Gastrocnemius medialis (tissue), 4 donors: ENCODE data around the gene TUBG2.
"Not testable (repeated sequence)": the region's sequence is repeated elsewhere in the genome, so short reads cannot be mapped to it uniquely, and the experiment has no call there.

Experiments
- CTCF ChIP-seq, 5 experiments: fragments of 450-650 bp in 3 of 5; fragments of 200-600 bp in 2 of 5; sonication (generic) in 2 of 5; IDR thresholded peaks in 4 of 5; conservative IDR thresholded peaks in 1 of 5; 1 replicate in 4 of 5; 2 replicates in 1 of 5; pipeline ENCODE4 v1.5.1; 2016 to 2019; ENCODE audit warnings: antibody characterized with exemption in 5 of 5, mild to moderate bottlenecking in 3 of 5, moderate library complexity in 3 of 5
- POLR2A ChIP-seq, 2 donors: fragments of 450-650 bp; IDR thresholded peaks; one replicate each; pipeline ENCODE4 v1.6.1; 2017; ENCODE audit warnings: antibody characterized with exemption in 2 of 2, mild to moderate bottlenecking in 2 of 2, moderate library complexity in 2 of 2

DNA sequence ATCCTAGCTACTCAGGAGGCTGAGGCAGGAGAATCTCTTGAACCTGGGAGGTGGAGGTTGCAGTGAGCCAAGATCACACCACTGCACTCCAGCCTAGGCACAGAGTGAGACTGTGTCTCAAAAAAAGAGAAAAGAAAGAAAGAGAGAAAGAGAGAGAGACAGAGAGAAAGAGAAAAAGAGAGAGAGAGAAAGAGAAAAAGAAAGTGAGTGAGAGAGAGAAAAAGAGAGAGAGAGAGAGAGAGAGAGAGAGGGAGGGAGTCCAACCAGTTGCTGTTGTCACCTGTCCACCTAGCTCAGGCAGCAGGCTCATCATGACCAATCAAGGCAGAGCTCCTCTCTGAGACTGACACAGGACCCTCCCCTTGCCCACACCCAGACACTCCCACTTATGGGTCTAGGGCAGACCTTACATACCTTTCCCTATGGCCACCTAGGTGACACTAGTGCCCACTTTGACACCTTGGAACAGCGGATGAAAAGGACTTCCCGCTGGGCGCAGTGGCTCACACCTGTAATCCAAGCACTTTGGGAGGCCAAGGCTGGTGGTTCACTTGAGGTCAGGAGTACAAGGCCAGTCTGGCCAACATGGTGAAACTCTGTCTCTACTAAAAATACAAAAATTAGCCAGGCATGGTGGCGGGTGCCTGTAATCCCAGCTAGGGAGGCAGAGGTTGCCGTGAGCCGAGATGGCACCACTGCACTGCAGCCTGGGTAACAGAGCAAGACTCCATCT lies 31.9 kb upstream of the TUBG2 start:
- not testable (repeated sequence) for TF ChIP-seq CTCF (IDR thresholded peaks at IDR 0.05 in 4 of 5, conservative IDR thresholded peaks at IDR 0.05 in 1 of 5); POLR2A (IDR thresholded peaks at IDR 0.05)
